Measurements from ENCODE around the gene SURF6.

DNA sequence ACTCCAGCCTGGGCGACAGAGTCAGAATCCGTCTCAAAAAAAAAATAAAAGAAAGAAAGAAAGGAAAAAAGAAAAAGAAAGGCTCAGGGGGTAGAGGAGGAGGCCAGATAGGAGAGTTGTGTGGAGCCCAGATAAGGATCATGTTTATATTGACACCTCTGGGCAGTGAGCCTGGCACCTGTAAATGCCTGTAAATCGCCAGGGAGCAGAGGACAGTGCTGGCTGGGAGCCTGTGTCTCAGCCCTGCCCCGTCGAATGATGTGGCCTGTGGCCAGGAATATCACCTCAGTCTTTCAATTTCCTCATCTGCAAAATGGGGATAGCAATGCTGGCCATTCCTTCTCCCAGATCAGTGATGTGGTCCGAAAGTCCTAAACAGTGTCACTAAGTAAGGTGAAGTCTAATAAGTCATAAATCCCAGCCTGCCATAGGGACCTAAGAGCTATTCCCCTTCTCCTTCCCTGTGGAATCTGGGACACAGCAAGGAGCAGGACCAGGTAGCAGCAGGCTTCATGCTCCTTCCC is 50.7 kb downstream of the SURF6 start:
- no peak for TF ChIP-seq POLR2A (IDR thresholded peaks at IDR 0.05)
- TF ChIP-seq, protein P1, sequence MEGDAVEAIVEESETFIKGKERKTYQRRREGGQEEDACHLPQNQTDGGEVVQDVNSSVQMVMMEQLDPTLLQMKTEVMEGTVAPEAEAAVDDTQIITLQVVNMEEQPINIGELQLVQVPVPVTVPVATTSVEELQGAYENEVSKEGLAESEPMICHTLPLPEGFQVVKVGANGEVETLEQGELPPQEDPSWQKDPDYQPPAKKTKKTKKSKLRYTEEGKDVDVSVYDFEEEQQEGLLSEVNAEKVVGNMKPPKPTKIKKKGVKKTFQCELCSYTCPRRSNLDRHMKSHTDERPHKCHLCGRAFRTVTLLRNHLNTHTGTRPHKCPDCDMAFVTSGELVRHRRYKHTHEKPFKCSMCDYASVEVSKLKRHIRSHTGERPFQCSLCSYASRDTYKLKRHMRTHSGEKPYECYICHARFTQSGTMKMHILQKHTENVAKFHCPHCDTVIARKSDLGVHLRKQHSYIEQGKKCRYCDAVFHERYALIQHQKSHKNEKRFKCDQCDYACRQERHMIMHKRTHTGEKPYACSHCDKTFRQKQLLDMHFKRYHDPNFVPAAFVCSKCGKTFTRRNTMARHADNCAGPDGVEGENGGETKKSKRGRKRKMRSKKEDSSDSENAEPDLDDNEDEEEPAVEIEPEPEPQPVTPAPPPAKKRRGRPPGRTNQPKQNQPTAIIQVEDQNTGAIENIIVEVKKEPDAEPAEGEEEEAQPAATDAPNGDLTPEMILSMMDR (IDR thresholded peaks at IDR 0.05): no peak

All from esophagus squamous epithelium (tissue), 4 donors.